IMR-90 (cell line): Measurements from ENCODE around the gene ZFPM1. TPM values are rescaled to one million over a fixed set of nuclear protein-coding genes. Genes with fewer than 3 reads are reported as not detected.

Experiments used
- ATAC-seq: fragments of 200-7000 bp; cut with Tn5 transposase; 2 replicates; pipeline ENCODE4 v1.9.1; 2020; ENCODE audit warnings: low read depth, mild to moderate bottlenecking, moderate library complexity
- BruUV-seq: library from RNA; stranded (reverse); fragments of 400-500 nt; replicated peaks from 2 replicates; lab custom pipeline; 2021; lab: Mats Ljungman, UMichigan
- CTCF ChIA-PET: fragments of 300-600 bp; formaldehyde crosslinking; extraction: SDS; loops from one replicate; lab custom pipeline; 2021; ENCODE audit warnings: antibody characterized with exemption; lab: Yijun Ruan, JAX
- POLR2A ChIA-PET: fragments of 300-600 bp; sonication (Branson Sonifier 250); formaldehyde crosslinking; loops from one replicate; lab custom pipeline; 2022; ENCODE audit warnings: antibody characterized with exemption; ENCODE audit not compliant: unreplicated experiment; lab: Charles Lee
- DNase-seq: peaks from one replicate; pipeline ENCODE4 v3.0.0; 2013
- H2AFZ ChIP-seq: replicated peaks from 2 replicates; pipeline ENCODE3; 2013; ENCODE audit warnings: low read length, mild to moderate bottlenecking; ENCODE audit not compliant: poor library complexity
- H2AK5ac ChIP-seq: 2 replicates; pipeline ENCODE4 v1.6.1; 2013; ENCODE audit warnings: low read depth, low read length, inconsistent platforms
- H2AK9ac ChIP-seq: replicated peaks from 2 replicates; pipeline ENCODE3; 2013; ENCODE audit warnings: mild to moderate bottlenecking, low read depth, low read length, moderate library complexity; ENCODE audit not compliant: poor library complexity
- H2BK120ac ChIP-seq: 2 replicates; pipeline ENCODE4 v1.6.1; 2013; ENCODE audit warnings: low read depth, low read length, inconsistent platforms
- H2BK15ac ChIP-seq: 3 replicates; pipeline ENCODE4 v1.6.1; 2013; ENCODE audit warnings: low read depth, low read length, inconsistent platforms
- H2BK20ac ChIP-seq: 2 replicates; pipeline ENCODE4 v1.6.1; 2013; ENCODE audit warnings: low read depth, mild to moderate bottlenecking, inconsistent platforms, low read length, moderate library complexity
- H2BK5ac ChIP-seq: 2 replicates; pipeline ENCODE4 v1.6.1; 2013; ENCODE audit warnings: mild to moderate bottlenecking, low read depth, low read length, inconsistent platforms; ENCODE audit not compliant: poor library complexity, severe bottlenecking
- H3K14ac ChIP-seq: replicated peaks from 2 replicates; pipeline ENCODE4 v1.6.1; 2013; ENCODE audit warnings: low read depth, low read length, inconsistent platforms
- H3K18ac ChIP-seq: 2 replicates; pipeline ENCODE4 v1.6.1; 2013; ENCODE audit warnings: low read depth, low read length, control low read depth
- H3K23ac ChIP-seq: 2 replicates; pipeline ENCODE4 v1.6.1; 2013; ENCODE audit warnings: low read depth, low read length, inconsistent platforms
- H3K27ac ChIP-seq: 2 replicates; pipeline ENCODE4 v1.5.1; 2013; ENCODE audit warnings: mild to moderate bottlenecking, control low read depth, low read length; ENCODE audit not compliant: insufficient read depth
- H3K27me3 ChIP-seq: 2 replicates; pipeline ENCODE4 v1.6.1; 2013; ENCODE audit warnings: low read length; ENCODE audit not compliant: control insufficient read depth, insufficient read depth
- H3K36me3 ChIP-seq: 2 replicates; pipeline ENCODE4 v1.6.1; 2013; ENCODE audit warnings: low read length, mixed read lengths; ENCODE audit not compliant: control insufficient read depth, insufficient read depth
- H3K4ac ChIP-seq: 2 replicates; pipeline ENCODE4 v1.6.1; 2013; ENCODE audit warnings: low read depth, low read length, inconsistent platforms
- H3K4me1 ChIP-seq: 2 replicates; pipeline ENCODE4 v1.6.1; 2013; ENCODE audit warnings: low read length, mixed read lengths; ENCODE audit not compliant: control insufficient read depth, insufficient read depth
- H3K4me2 ChIP-seq: 2 replicates; pipeline ENCODE4 v1.6.1; 2013; ENCODE audit warnings: low read depth, mild to moderate bottlenecking, control low read depth, low read length, moderate library complexity
- H3K4me3 ChIP-seq: 2 replicates; pipeline ENCODE4 v1.5.1; 2013; ENCODE audit warnings: low read depth, mild to moderate bottlenecking, control low read depth, low read length, moderate library complexity; ENCODE audit not compliant: insufficient read depth
- H3K56ac ChIP-seq: 2 replicates; pipeline ENCODE4 v1.6.1; 2013; ENCODE audit warnings: low read length, inconsistent platforms; ENCODE audit not compliant: insufficient read depth; ENCODE audit errors: extremely low read depth
- H3K79me1 ChIP-seq, 2 experiments: 2 replicates each; pipeline ENCODE4 v1.6.1; 2013; ENCODE audit warnings: low read length in 2 of 2, inconsistent platforms in 1 of 2, low read depth in 1 of 2
- H3K9ac ChIP-seq: 2 replicates; pipeline ENCODE4 v1.6.1; 2013; ENCODE audit warnings: low read depth, low read length, control low read depth
- H3K9me1 ChIP-seq: 2 replicates; pipeline ENCODE4 v1.6.1; 2013; ENCODE audit warnings: low read length, inconsistent platforms; ENCODE audit not compliant: insufficient read depth
- H3K9me3 ChIP-seq: 2 replicates; pipeline ENCODE4 v1.6.1; 2013; ENCODE audit warnings: low read length; ENCODE audit not compliant: control insufficient read depth, insufficient read depth
- H4K20me1 ChIP-seq: 2 replicates; pipeline ENCODE4 v1.6.1; 2013; ENCODE audit warnings: low read length, inconsistent platforms; ENCODE audit not compliant: insufficient read depth
- H4K5ac ChIP-seq: 2 replicates; pipeline ENCODE4 v1.6.1; 2013; ENCODE audit warnings: mild to moderate bottlenecking, low read depth, low read length, control low read depth
- H4K8ac ChIP-seq, 2 experiments: 2 replicates each; pipeline ENCODE4 v1.6.1; 2013; ENCODE audit warnings: low read depth in 2 of 2, low read length in 2 of 2, control low read depth in 1 of 2, inconsistent platforms in 1 of 2
- H4K91ac ChIP-seq: 2 replicates; pipeline ENCODE4 v1.6.1; 2013; ENCODE audit warnings: low read depth, low read length, inconsistent platforms; ENCODE audit not compliant: insufficient read depth
- ELK1 ChIP-seq: fragments of 150-350 bp; IDR thresholded peaks from 2 replicates; pipeline ENCODE4 v1.6.1; 2016; ENCODE audit warnings: low read depth, mild to moderate bottlenecking, low read length, moderate library complexity, borderline replicate concordance
- FOS ChIP-seq: fragments of 150-350 bp; IDR thresholded peaks from 2 replicates; pipeline ENCODE4 v1.6.1; 2016; ENCODE audit warnings: low read depth, low read length
- WGBS, 2 experiments: methylation state at CpG; one replicate each; pipeline versions ENCODE4 v1.1.5 to v1.1.7; 2013; ENCODE audit warnings: missing lambda C conversion rate in 2 of 2; ENCODE audit not compliant: insufficient read length in 1 of 2; ENCODE audit errors: extremely low coverage in 2 of 2; 5-methylcytosine and 5-hydroxymethylcytosine counted together
- dilution Hi-C: fragments of 300-500 bp; cut with HindIII; formaldehyde crosslinking; loops from one replicate; pipeline ENCODE4 v1.14.3; 2018; ENCODE audit warnings: low sequenced_read_pairs; ENCODE audit not compliant: unreplicated experiment
- in situ Hi-C: fragments of 300-500 bp; cut with MboI; formaldehyde crosslinking; loops from 3 replicates; pipeline ENCODE4 v1.14.3; 2019; ENCODE audit warnings: low sequenced_read_pairs, inconsistent platforms, mixed read lengths
- intact Hi-C: fragments of 100-400 bp; cut with micrococcal nuclease; formaldehyde crosslinking; loops from 2 replicates; pipeline ENCODE4 v1.10.0; 2022
- polyA plus RNA-seq, 3 experiments: library from polyadenylated mRNA; depleted of rRNA; stranded (reverse); fragments of >200 nt; gene quantifications; 2 replicates each; pipeline ENCODE4 v1.2.3, GENCODE V29; 2012; ENCODE audit warnings: low replicate concordance in 1 of 3
- total RNA-seq: library from RNA; depleted of rRNA; stranded (reverse); fragments of >200 nt; gene quantifications from 2 replicates; pipeline ENCODE4 v1.2.3, GENCODE V29; 2012

Gene ZFPM1
- total and polyA plus RNA-seq, 2 of the 4 experiments (the other 2 are of a cell fraction), result 0.36 to 1.1 TPM

GRCh38 chr16:88514526-88515232 lies 61.6 kb downstream of the ZFPM1 start:
- Histone ChIP-seq H3K4me3 (no peak overlapping the region), H3K56ac (no peak overlapping the region), H2BK120ac (no peak overlapping the region), H3K9me3 (no peaks in the 10 kb centered on the region; the same call in 1 of the 2 replicates), H3K4me2 (no peak overlapping the region), H3K27ac (no peak overlapping the region), H4K5ac (no peak overlapping the region), H3K27me3 (no peaks in the 10 kb centered on the region), H4K91ac (no peak overlapping the region), H2AFZ (no peak overlapping the region), H3K36me3 (no peaks in the 10 kb centered on the region), H3K14ac (no peak overlapping the region), H3K79me1 (no peaks in the 10 kb centered on the region), H2BK15ac (no peak overlapping the region), H3K9me1 (no peaks in the 10 kb centered on the region), H2AK5ac (no peak overlapping the region), H3K9ac (no peak overlapping the region), H2BK5ac (no peak overlapping the region), H3K4ac (no peak overlapping the region), H3K23ac (no peak overlapping the region), H3K18ac (no peak overlapping the region), H2AK9ac (no peak overlapping the region), H4K20me1 (no peaks in the 10 kb centered on the region; the same call in 1 of the 2 replicates), H3K4me1 (no peaks in the 10 kb centered on the region), H2BK20ac (no peak overlapping the region), H4K8ac (no peak overlapping the region)
- in situ Hi-C loops (no loop called here), intact Hi-C loops (no loop called here), dilution Hi-C loops (no loop called here)
- DNase-seq (no peak), ATAC-seq (no peak)
- TF ChIP-seq ELK1, result no peak
- TF ChIP-seq FOS, result no peak
- WGBS, 2 experiments, result 98% methylated on average over 8 of the region's 19 CpGs; no CpG with 5 or more reads in 1 of the 2 experiments
- no TSS peak for BruUV-seq
- ChIA-PET POLR2A (no interaction called here), CTCF (no interaction called here)
